SK-N-SH (cell line): ENCODE measurements around the gene TMEM134. TPM values are rescaled to one million over a fixed set of nuclear protein-coding genes. Genes with fewer than 3 reads are reported as not detected.
A peak's percentile ranks its signal among the peaks of the same experiment; 100 is the strongest.

Source experiments
- CTCF ChIA-PET: fragments of 300-600, 350-600 bp; formaldehyde crosslinking; extraction: SDS; loops from one replicate; lab custom pipeline; 2021; lab: Yijun Ruan, JAX
- POLR2A ChIA-PET: fragments of 350-600 bp; sonication (Branson Sonifier 250); formaldehyde crosslinking; extraction: SDS; loops from one replicate; lab custom pipeline; 2020; ENCODE audit warnings: antibody characterized with exemption, inconsistent platforms; lab: Yijun Ruan, JAX
- DNase-seq: peaks from one replicate; pipeline ENCODE4 v3.0.0; 2012
- H2AFZ ChIP-seq: fragments of 200-600 bp; sonication (generic); 2 replicates; pipeline ENCODE4 v1.8.1; 2016; ENCODE audit warnings: antibody characterized with exemption, mild to moderate bottlenecking, low read depth
- H3F3A ChIP-seq: fragments of 200-600 bp; sonication (generic); replicated peaks from 2 replicates; pipeline ENCODE3; 2016; ENCODE audit warnings: antibody characterized with exemption, mild to moderate bottlenecking; ENCODE audit not compliant: insufficient read depth
- H3K27ac ChIP-seq, 2 experiments: fragments of 200-500 bp in 1 of 2; fragments of 200-600 bp in 1 of 2; sonication (Bioruptor generic) in 1 of 2; sonication (generic), shearing (Covaris generic) in 1 of 2; 2 replicates each; pipeline versions ENCODE4 v1.5.1 to v1.6.1; 2014 to 2016; ENCODE audit warnings: low read depth in 2 of 2, inconsistent platforms in 1 of 2, low read length in 1 of 2, mild to moderate bottlenecking in 1 of 2, mixed read lengths in 1 of 2
- H3K27me3 ChIP-seq: fragments of 200-600 bp; sonication (generic), shearing (Covaris generic); 2 replicates; pipeline ENCODE4 v1.6.1; 2016; ENCODE audit warnings: mixed run types; ENCODE audit not compliant: insufficient read depth
- H3K36me3 ChIP-seq, 2 experiments: fragments of 200-500 bp in 1 of 2; fragments of 200-600 bp in 1 of 2; sonication (Bioruptor generic) in 1 of 2; sonication (generic) in 1 of 2; replicated peaks in 1 of 2; 2 replicates each; pipeline versions ENCODE3 to v1.5.1; 2014 to 2016; ENCODE audit warnings: low read length in 1 of 2, mild to moderate bottlenecking in 1 of 2; ENCODE audit not compliant: insufficient read depth in 2 of 2, control insufficient read depth in 1 of 2
- H3K4me1 ChIP-seq, 2 experiments: fragments of 200-500 bp in 1 of 2; fragments of 200-600 bp in 1 of 2; sonication (Bioruptor generic) in 1 of 2; sonication (generic), shearing (Covaris generic) in 1 of 2; 2 replicates each; pipeline versions ENCODE4 v1.5.1 to v1.6.1; 2014 to 2016; ENCODE audit warnings: low read depth in 1 of 2, low read length in 1 of 2, mixed run types in 1 of 2; ENCODE audit not compliant: insufficient read depth in 2 of 2, control insufficient read depth in 1 of 2
- H3K4me2 ChIP-seq: fragments of 200-600 bp; sonication (generic), shearing (Covaris generic); 2 replicates; pipeline ENCODE4 v1.6.1; 2017; ENCODE audit warnings: mixed run types
- H3K4me3 ChIP-seq, 2 experiments: fragments of 200-500 bp in 1 of 2; fragments of 200-600 bp in 1 of 2; sonication (Bioruptor generic) in 1 of 2; sonication (generic), shearing (Covaris generic) in 1 of 2; 2 replicates each; pipeline versions ENCODE4 v1.5.1 to v1.8.1; 2014 to 2016; ENCODE audit warnings: low read depth in 2 of 2, inconsistent platforms in 1 of 2, low read length in 1 of 2, mild to moderate bottlenecking in 1 of 2, mixed read lengths in 1 of 2, moderate library complexity in 1 of 2
- H3K79me2 ChIP-seq: fragments of 200-600 bp; sonication (generic); 2 replicates; pipeline ENCODE4 v1.8.1; 2017; ENCODE audit warnings: mild to moderate bottlenecking; ENCODE audit not compliant: insufficient read depth
- H3K9ac ChIP-seq: fragments of 200-600 bp; sonication (generic); 2 replicates; pipeline ENCODE4 v1.6.1; 2017; ENCODE audit warnings: mixed run types
- H3K9me2 ChIP-seq: fragments of 200-600 bp; sonication (generic); 2 replicates; pipeline ENCODE4 v1.6.1; 2017; ENCODE audit warnings: mixed run types
- H3K9me3 ChIP-seq: fragments of 200-600 bp; sonication (generic); 2 replicates; pipeline ENCODE4 v1.6.1; 2017; ENCODE audit warnings: mixed run types, mild to moderate bottlenecking, moderate library complexity
- H4K20me1 ChIP-seq: fragments of 200-600 bp; sonication (generic); 2 replicates; pipeline ENCODE4 v1.6.1; 2017; ENCODE audit warnings: mild to moderate bottlenecking, mixed run types; ENCODE audit not compliant: insufficient read depth
- ELF1 ChIP-seq: IDR thresholded peaks from 2 replicates; pipeline ENCODE4 v1.4.0; 2012
- EP300 ChIP-seq, 2 experiments: IDR thresholded peaks; 2 replicates each; pipeline versions ENCODE4 v1.4.0 to v1.6.1; 2012; ENCODE audit warnings: borderline replicate concordance in 1 of 2, low read depth in 1 of 2, low read length in 1 of 2
- FOSL2 ChIP-seq: IDR thresholded peaks from 2 replicates; pipeline ENCODE4 v1.4.0; 2012; ENCODE audit warnings: low read depth, mild to moderate bottlenecking, moderate library complexity, borderline replicate concordance
- FOXM1 ChIP-seq: IDR thresholded peaks from 2 replicates; pipeline ENCODE4 v1.4.0; 2012; ENCODE audit warnings: low read depth, mild to moderate bottlenecking
- GABPA ChIP-seq: IDR thresholded peaks from 2 replicates; pipeline ENCODE4 v1.4.0; 2012; ENCODE audit warnings: low read depth, mild to moderate bottlenecking
- GATA2 ChIP-seq: sonication (generic); formaldehyde crosslinking; IDR thresholded peaks from 2 replicates; pipeline ENCODE4 v1.5.0; 2020; ENCODE audit warnings: mild to moderate bottlenecking, missing genetic modification reagents
- IRF3 ChIP-seq: fragments of 150-350 bp; IDR thresholded peaks from 2 replicates; pipeline ENCODE4 v1.6.1; 2016; ENCODE audit warnings: mild to moderate bottlenecking, low read depth, low read length
- MXI1 ChIP-seq: IDR thresholded peaks from 2 replicates; pipeline ENCODE4 v1.6.1; 2012; ENCODE audit warnings: mild to moderate bottlenecking, low read depth, low read length, improper control_type of control experiment
- NFIC ChIP-seq: IDR thresholded peaks from 2 replicates; pipeline ENCODE4 v1.4.0; 2012; ENCODE audit warnings: borderline replicate concordance
- NRF1 ChIP-seq: IDR thresholded peaks from 2 replicates; pipeline ENCODE4 v1.6.1; 2012; ENCODE audit warnings: low read depth, mild to moderate bottlenecking, low read length
- PBX3 ChIP-seq: IDR thresholded peaks from 2 replicates; pipeline ENCODE4; 2012
- POLR2AphosphoS5 ChIP-seq: IDR thresholded peaks from 2 replicates; pipeline ENCODE4 v1.6.1; 2012; ENCODE audit warnings: low read depth, low read length
- RAD21 ChIP-seq: IDR thresholded peaks from 2 replicates; pipeline ENCODE4 v1.6.1; 2012; ENCODE audit warnings: mild to moderate bottlenecking, low read length
- RCOR1 ChIP-seq: fragments of 150-350 bp; IDR thresholded peaks from 2 replicates; pipeline ENCODE4 v1.6.1; 2017; ENCODE audit warnings: antibody characterized with exemption, low read length
- SIN3A ChIP-seq: IDR thresholded peaks from 2 replicates; pipeline ENCODE4 v1.6.1; 2012; ENCODE audit warnings: low read depth, mild to moderate bottlenecking, low read length, moderate library complexity, borderline replicate concordance
- SMC3 ChIP-seq: IDR thresholded peaks from 2 replicates; pipeline ENCODE4 v1.6.1; 2012; ENCODE audit warnings: low read depth, low read length, improper control_type of control experiment
- TAF1 ChIP-seq: IDR thresholded peaks from 2 replicates; pipeline ENCODE4 v1.6.1; 2012; ENCODE audit warnings: low read depth, mild to moderate bottlenecking, low read length, moderate library complexity, borderline replicate concordance
- TEAD4 ChIP-seq: IDR thresholded peaks from 2 replicates; pipeline ENCODE4 v1.4.0; 2012; ENCODE audit warnings: mild to moderate bottlenecking, borderline replicate concordance; ENCODE audit not compliant: insufficient read depth
- USF2 ChIP-seq: fragments of 150-350 bp; IDR thresholded peaks from 2 replicates; pipeline ENCODE4 v1.6.1; 2017; ENCODE audit warnings: antibody characterized with exemption, low read length, low read depth, borderline replicate concordance
- YY1 ChIP-seq: IDR thresholded peaks from 2 replicates; pipeline ENCODE4 v1.4.0; 2012; ENCODE audit warnings: low read depth, mild to moderate bottlenecking
- WGBS: methylation state at CpG from one replicate; pipeline ENCODE4 v1.1.6; 2017; ENCODE audit warnings: low lambda C conversion rate; 5-methylcytosine and 5-hydroxymethylcytosine counted together
- polyA plus RNA-seq, 3 experiments: library from polyadenylated mRNA; depleted of rRNA; stranded (reverse); fragments of >200 nt; gene quantifications; 2 replicates each; pipeline ENCODE4 v1.2.3, GENCODE V29; 2012

The TMEM134 gene
- polyA plus RNA-seq, 1 of the 3 experiments (the other 2 are of a cell fraction) = 132 TPM

- no peaks in the 10 kb centered on the region for H3K9me3 ChIP-seq
- no peaks in the 10 kb centered on the region for H3K79me2 ChIP-seq
- H3K4me1 ChIP-seq = no peaks in the 10 kb centered on the region
- no peaks in the 10 kb centered on the region for H3K9me2 ChIP-seq
- 96% methylated on average over 47 of the region's 59 CpGs for WGBS
- CTCF ChIA-PET = no interaction called here
- no peak overlapping the region for H3K9ac ChIP-seq
- peak; percentile 47 for DNase-seq
- no peak for TF ChIP-seq TAF1
- no peak for TF ChIP-seq IRF3
- no peak for TF ChIP-seq YY1
- TF ChIP-seq RCOR1 = no peak
- no peak for TF ChIP-seq NRF1
- no peak for TF ChIP-seq PBX3
- no peak for TF ChIP-seq GATA2 (CRISPR knock-in tag)
- no peak for TF ChIP-seq FOSL2
- no peak for TF ChIP-seq FOXM1
- TF ChIP-seq SIN3A = no peak
- TF ChIP-seq NFIC = no peak
- TF ChIP-seq EP300 (IDR thresholded peaks at IDR 0.05; ENCODE audit: borderline replicate concordance in 1 of 2, low read depth in 1 of 2, low read length in 1 of 2) = no peak
- TF ChIP-seq SMC3 = no peak
- no peak for TF ChIP-seq POLR2AphosphoS5
- TF ChIP-seq GABPA = no peak
- TF ChIP-seq RAD21 = no peak
- TF ChIP-seq MXI1 = no peak
- no peak for TF ChIP-seq TEAD4
- no peak for TF ChIP-seq ELF1
- no peak for TF ChIP-seq USF2
- TF ChIP-seq, all 33 proteins: peak for 0
- H3K27ac ChIP-seq = no peak overlapping the region
- no peak overlapping the region for H3K4me3 ChIP-seq
- H3K4me2 ChIP-seq = no peak overlapping the region
- H3F3A ChIP-seq = peaks cover 6% of the 10 kb centered on the region
- no peaks in the 10 kb centered on the region for H3K27me3 ChIP-seq
- peaks cover 0 to 38% of the 10 kb centered on the region in 2 experiments for H3K36me3 ChIP-seq
- no peak overlapping the region for H2AFZ ChIP-seq
- POLR2A ChIA-PET = no interaction called here
- no peaks in the 10 kb centered on the region for H4K20me1 ChIP-seq
These were observed 25.6 kb upstream of the TMEM134 start for GRCh38 chr11:67494371-67495233.
